Activated CD4-positive, CD25-positive, alpha-beta regulatory T cell treated with anti-CD3 and anti-CD28 coated beads, Interleukin-2, amount 50 U/mL, for 72 hours (primary cell): Measurements from ENCODE around the gene RETREG1.
A peak's percentile ranks its signal among the peaks of the same experiment; 100 is the strongest.

ENCODE experiments used
- DNase-seq: peaks from one replicate; pipeline ENCODE4 v3.0.0; 2021

RETREG1 gene

GRCh38 chr5:16579142-16579847 is 37.5 kb downstream of the RETREG1 start:
- DNase-seq = no peak

- no peak for DNase-seq
These were observed 38.3 kb downstream of the RETREG1 start for GRCh38 chr5:16578474-16578883.

- DNase-seq = no peak
These were observed 39.1 kb downstream of the RETREG1 start for GRCh38 chr5:16577677-16578076.

GRCh38 chr5:16574789-16575721 is 41.7 kb downstream of the RETREG1 start:
- DNase-seq = no peak

GRCh38 chr5:16573401-16573800 is 43.4 kb downstream of the RETREG1 start:
- DNase-seq = no peak

- no peak for DNase-seq
These were observed 44.3 kb downstream of the RETREG1 start for GRCh38 chr5:16572289-16573015.

GRCh38 chr5:16571016-16571415 is 45.8 kb downstream of the RETREG1 start:
- no peak for DNase-seq

GRCh38 chr5:16570121-16570815 is 46.5 kb downstream of the RETREG1 start:
- DNase-seq = no peak

- no peak for DNase-seq
These were observed 47.8 kb downstream of the RETREG1 start for GRCh38 chr5:16568875-16569580.

GRCh38 chr5:16567365-16567764 is 49.4 kb downstream of the RETREG1 start:
- DNase-seq = no peak

- no peak for DNase-seq
These were observed 51.7 kb downstream of the RETREG1 start for GRCh38 chr5:16565118-16565517.

- no peak for DNase-seq
These were observed 52.4 kb downstream of the RETREG1 start for GRCh38 chr5:16564248-16564867.

- DNase-seq = no peak
These were observed 53.1 kb downstream of the RETREG1 start for GRCh38 chr5:16563686-16564085.

GRCh38 chr5:16561660-16562059 is 55.1 kb downstream of the RETREG1 start:
- DNase-seq = no peak

- DNase-seq = no peak
These were observed 57.1 kb downstream of the RETREG1 start for GRCh38 chr5:16559702-16560101.

GRCh38 chr5:16558984-16559629 is 57.7 kb downstream of the RETREG1 start:
- DNase-seq = no peak

GRCh38 chr5:16557477-16557876 is 59.3 kb downstream of the RETREG1 start:
- no peak for DNase-seq

- DNase-seq = no peak
These were observed 62.7 kb downstream of the RETREG1 start for GRCh38 chr5:16554110-16554509.

GRCh38 chr5:16552666-16553343 is 64.0 kb downstream of the RETREG1 start:
- peak; percentile 36 for DNase-seq

- DNase-seq = no peak
These were observed 65.2 kb downstream of the RETREG1 start for GRCh38 chr5:16551628-16552027.
